Fibroblast of skin of left quadriceps (primary cell): ENCODE measurements around the gene ZDHHC3.

Source experiments
- DNase-seq, 2 experiments: peaks; one replicate each; pipeline ENCODE4 v3.0.0-alpha.2; 2013; ENCODE audit warnings: low read depth in 2 of 2

Gene ZDHHC3

DNA sequence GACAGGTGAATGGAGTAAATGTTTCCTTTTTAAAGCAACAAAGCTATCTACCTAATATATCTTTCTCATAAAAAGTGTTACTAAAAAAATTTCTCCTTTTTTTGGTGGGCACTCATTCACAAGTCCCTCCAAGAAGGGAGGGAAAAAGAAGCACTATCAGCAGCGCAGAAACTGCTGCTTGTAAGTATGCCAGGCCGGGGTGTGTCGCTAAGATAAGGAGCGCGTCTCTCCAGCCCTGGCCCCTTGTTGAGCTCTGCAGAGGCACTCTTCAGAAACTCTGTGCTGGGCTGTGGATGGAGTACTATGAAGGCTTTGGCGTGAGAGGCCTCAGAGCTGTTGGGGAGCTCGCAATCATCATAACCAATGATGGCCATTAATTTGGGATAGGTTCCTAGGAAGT, 49.1 kb downstream of the ZDHHC3 start:
- DNase-seq = no peak

DNA sequence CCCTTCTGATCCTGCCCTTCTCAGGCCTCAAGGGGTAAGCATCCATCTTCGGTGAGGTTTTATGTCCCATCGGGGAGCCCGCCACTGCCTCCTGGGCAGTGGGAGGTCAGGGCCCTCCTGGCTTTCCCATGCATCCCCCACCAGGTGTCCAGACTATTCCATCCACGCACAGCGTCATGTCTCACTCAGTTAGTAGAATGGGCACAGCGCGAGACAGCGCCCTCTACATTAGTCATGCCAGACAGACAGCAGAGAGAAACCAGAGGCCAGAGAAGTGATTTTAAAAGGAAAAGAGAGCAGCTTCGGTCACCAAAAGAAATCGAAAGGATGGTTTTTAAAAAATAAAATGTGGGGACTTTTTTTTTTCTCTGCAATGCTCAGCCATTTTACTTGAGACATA, 49.8 kb downstream of the ZDHHC3 start:
- no peak for DNase-seq

DNA sequence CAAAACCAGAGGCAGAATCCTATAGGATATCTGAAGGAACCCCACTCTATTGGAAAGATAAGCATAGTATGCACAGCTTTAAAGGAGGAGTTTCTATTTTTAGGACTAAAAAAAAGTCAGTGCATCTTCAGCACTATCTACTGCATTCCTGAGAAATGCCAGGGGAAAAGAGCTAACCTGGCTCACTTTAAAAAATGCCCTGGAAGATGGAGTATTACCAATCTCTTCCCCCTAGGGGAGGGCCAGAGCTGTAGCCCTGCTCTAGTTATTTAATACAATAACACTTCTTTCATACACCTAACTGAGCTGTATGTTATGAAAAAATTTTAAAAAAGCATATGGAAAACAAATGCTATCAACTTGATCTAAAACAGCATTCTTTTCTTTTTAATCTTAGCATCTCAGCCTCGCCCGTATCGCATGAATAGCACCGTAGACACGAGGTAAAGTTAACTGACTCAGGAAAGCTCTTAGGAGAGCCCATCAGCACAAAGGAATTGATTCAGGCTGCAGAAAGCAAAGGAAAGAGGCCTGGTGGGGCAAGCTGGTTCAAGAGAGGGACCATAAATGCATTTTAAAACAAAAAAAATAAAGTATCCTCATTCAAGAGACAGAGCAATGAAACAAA, 51.4 kb downstream of the ZDHHC3 start:
- DNase-seq = peak in 1 of 2 experiments; percentile 1

DNA sequence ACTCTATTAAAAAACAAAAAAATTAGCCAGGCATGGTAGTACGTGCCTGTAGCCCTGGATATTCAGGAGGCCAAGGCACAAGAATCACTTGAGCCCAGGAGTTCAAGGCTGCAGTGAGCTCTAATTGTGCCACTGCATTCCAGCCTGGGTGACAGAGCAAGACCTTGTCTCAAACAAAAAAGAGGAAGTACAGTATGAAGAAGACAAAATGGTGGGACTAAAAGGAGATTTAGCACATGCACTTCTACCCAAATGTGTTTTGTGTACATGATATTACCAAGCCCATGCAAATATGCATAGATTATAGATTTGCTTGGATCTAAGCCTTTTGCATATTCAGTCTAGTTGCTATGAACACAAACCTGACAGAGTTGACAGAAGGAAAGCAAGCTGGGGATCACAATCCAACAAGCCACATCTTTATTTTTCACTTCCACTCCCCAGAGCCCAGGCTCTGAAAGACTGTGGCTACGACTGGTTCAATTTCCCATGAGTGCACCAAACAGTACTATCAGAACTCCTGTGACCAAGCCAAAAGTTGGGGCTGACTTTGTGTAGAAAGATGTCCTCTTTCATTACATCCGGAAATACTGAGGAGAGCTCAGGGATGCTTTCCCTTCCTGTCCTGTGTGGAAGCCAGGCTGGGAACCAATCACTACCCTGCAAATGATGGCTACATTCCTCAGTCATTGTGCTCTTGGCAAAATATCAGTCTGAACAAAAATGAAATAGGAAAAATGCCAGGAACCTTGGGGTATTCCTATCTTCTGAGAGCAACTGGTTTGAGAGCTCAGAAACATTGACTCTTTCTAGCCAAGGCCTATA, 52.1 kb downstream of the ZDHHC3 start:
- peak; percentile 10 to 25 for DNase-seq

DNA sequence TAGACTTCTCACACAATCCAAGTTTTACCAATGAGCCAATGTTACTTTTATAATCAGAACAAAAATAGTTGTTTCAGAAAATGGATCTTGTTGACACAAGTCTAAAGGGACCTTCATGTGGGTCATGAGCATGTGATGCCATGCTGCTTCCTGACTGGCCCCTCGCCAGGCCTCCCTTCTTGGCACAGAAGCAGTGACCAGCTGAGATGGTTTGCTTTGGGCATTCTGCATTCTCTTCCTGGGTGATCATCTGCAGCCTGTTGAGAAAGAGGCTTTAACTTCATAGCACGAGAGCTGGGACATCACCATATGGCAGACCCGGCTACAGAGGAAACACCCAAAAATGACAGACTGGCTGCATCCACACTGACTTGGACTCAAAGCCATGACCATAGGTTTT, 55.9 kb downstream of the ZDHHC3 start:
- no peak for DNase-seq

DNA sequence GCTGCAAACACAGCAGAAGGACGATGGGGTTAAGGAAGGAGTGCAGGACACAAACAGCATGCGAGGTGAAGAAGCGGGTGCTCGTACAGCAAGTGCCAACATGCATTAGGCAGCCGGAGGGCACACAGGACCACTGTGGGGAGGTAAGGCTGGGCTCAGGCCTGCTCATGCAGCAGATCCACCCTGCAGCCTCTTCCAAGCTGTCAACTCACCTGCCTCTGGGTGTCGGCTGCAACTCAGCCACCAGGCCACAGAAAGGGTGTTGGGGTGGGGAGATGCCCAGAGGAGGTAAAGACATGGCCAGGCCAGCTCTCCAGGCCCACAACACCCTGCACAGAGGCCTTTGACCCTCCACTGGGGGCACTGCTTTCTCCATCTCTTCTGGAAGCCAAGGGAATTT, 57.4 kb downstream of the ZDHHC3 start:
- no peak for DNase-seq

DNA sequence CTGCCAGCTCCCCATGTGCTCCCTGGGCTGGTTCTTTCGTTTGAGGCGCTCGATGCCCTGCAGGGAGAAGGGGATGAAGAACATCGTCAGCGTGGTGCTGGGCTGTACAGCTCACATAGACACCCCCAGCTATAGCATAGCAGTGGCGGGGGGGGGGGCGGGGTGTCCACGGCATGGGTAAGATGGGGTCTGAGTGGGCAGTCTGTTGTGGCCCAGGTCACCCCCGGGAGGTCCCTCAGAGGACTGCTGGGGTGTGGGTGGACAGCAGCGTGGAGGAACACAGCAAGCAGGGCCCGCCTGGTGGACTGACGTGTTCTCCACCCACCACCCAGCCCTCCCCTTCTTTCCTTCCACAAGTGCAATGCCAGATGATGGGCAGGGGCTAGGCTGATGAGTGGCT, 57.9 kb downstream of the ZDHHC3 start:
- DNase-seq = no peak

DNA sequence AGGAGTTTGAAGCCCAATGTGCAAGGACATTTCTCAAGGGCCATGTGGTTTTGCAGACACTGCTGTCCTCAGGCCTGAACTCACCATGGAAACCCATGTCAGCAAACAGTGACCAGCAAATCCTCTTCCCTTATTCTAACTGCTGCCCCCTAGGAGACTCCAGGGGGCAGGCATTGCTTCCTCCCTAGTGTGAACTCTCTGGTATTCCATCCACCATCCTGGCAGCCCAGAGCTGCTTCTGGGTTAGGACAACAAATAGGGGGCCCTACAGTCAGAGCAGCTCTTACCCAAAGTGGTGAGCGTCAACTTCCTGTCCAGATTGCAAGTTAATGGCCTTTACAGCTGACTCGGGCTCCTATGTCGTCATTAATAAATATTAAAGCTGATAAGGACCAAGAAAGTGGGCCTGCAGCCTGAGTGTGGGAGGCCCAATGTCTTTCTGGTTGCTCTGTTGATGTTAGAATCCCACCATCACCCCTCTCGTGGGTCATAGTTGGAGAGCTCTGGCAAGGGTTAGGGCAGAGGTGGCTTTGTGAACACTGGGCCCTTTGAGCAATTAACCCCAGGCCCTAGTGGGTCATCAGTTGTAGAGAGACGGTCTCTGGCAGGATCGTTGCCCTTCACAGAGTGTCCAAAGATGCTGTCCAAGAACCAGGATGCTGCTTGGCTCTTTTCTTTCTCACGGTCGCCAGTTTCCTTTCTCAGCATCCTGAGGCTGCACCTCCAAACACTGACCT, 60.1 kb downstream of the ZDHHC3 start:
- no peak for DNase-seq

DNA sequence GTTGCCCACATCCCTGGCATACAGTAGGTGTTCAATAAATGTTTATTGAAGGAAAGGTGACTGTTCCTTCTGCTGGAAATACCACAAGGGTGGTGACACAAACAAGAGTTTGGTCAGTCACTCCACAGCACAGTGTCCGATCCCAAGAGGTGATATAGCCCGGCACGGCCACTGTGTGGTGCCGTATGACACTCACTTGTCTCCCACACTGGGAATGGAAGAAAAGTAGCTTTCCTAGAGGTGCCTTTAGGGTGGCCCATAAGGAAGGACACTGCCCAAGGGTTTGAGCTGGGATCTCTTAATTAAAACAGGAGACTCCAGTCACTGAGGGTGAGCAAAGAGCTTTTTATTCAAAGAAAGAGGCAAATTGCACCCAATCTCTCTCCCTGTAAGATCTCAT, 61.0 kb downstream of the ZDHHC3 start:
- no peak for DNase-seq

DNA sequence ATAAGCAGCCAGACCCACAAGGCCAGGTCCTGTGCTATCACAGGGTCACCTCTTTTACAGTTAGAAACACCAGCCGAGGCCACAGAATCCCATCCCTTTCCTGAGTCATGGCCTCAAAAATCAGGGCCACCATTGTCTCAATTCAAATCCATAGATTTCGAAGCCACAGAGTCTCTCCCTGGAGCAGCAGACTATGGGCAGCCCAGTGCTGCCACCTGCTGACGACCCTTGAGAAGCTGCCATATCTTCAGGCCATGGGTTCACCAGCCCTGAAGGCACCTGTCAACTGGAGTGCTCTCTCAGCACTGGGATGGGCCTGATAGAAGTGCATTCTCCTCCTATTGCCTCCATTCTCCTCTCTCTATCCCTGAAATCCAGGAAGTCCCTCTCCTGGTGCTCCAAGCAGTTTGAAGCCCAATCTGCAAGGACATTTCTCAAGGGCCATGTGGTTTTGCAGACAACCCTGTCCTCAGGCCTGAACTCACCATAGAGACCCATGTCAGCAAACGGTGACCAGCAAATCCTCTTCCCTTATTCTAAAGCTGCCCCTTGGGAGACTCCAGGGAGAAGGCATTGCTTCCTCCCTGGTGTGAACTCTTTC, 62.0 kb downstream of the ZDHHC3 start:
- peak; percentile 37 to 39 for DNase-seq

DNA sequence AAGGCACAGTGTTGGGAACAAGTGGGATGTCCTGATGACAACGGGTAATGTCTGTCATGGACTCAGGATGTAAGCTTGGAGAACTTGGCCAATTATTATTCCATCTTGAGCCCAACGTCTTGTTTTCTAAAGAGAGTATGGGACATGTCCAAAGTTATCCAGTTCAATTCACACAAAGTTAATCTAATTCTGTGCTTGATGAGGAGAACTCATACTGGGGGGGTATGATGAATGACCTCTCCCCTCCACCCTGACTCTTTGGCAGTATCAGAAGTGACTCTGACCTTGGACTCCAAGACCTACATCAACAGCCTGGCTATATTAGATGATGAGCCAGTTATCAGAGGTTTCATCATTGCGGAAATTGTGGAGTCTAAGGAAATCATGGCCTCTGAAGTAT, 65.3 kb downstream of the ZDHHC3 start:
- no peak for DNase-seq

DNA sequence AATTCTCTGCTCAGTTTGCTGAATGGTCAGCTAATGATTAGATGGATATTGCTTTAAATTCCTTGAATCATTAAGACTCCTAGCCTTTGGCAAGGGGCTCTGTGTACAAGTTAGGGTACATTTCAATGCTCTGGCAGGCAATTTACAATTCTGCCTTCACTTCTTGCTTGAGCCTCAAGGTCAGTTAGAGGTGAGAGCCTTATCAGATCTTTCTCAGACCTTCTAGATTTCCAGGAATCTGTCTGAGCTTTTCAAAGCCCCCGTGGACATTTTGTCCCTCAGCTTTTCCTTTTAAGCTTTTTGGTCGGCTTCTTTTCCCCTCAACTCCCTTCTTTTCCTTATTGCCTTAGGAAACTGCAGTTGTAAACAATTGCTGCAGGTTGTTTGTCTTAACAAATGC, 66.9 kb downstream of the ZDHHC3 start:
- DNase-seq = no peak

DNA sequence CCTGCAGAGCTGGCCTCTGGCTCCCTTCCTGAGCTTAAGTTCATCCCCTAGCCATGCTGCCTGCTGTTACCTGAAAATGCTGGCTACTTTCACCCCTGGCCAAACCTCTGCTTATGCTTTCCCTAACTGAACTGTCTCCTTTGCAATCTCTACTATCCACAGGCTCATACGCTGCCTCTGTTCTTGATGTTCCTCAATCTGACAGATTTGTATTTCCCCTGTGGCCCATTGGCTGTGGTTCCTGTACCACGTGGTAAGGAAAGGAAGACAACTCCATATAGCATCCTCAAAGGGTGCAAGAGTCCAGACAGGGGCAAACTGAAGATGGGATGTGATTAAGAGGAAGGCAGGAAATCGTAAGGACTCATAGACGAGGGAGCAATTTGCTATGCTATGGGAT, 68.4 kb downstream of the ZDHHC3 start:
- DNase-seq = no peak

DNA sequence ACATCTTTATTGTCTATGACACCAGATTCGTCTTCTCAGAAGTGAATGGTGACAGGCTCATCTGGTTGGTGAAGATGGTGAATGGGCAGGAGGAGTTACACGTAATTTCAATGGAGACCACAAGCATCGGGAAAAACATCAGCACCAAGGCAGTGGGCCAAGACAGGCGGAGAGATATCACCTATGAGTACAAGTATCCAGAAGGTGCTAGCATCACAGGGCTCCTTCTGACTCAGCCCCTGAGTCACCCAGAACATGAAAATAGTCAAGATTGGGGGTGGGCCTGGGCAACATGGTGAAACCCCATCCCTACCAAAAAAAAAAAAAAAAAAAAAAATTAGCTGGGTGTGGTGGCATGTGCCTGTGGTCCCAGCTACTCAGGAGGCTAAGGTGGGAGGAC, 69.0 kb downstream of the ZDHHC3 start:
- no peak for DNase-seq

DNA sequence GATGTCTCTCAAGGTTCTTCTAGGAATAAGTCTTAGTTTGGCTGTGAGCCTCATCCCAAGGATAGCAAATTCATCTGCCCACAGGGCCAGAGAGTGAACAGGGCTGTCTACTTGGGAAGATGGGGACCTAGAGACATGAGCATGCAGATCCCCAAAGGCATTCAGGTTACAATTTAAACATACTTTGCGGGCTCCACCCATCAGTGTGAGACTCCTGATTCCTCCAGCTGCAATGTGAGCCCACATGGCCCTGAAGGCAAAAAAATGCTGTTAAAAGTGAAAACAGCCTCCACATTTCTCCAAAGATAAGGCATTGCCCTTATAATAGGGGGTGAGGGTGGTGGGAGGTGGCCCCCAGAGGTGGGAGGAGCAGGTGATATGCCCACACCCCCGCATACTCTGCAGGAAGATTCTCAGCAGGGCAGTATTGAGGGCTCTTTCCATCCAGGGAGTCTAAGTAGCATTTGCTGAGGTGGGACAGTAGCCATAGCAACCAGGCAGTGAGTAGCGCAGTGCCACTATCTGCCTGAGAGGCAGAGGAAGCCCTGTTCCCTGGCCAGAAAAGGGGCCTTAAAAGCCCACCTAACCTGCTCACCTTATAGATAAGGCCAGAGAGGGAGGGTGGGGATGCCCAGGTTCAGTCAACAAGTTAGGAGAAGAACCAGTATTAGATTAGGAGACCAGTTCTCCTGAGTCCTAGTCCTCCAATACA, 70.4 kb downstream of the ZDHHC3 start:
- no peak for DNase-seq

DNA sequence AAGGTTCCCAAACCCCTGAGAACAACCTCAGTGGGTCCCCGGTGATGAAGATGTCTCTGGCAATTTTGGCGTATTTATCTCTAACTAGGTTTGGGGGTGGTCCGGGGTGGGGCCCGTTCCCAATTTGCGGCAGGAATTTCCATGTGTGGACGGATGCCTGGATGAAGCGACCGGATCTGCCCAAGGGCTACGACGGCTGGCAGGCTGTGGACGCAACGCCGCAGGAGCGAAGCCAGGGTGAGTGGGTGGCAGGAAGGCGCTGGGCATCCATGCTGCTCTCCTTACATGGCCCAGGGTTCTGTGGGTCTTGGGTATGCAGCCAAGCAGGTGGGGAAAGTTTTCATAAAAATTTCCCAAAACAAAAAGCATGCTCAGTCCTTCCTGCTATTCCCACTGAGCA, 72.2 kb downstream of the ZDHHC3 start:
- DNase-seq = no peak

DNA sequence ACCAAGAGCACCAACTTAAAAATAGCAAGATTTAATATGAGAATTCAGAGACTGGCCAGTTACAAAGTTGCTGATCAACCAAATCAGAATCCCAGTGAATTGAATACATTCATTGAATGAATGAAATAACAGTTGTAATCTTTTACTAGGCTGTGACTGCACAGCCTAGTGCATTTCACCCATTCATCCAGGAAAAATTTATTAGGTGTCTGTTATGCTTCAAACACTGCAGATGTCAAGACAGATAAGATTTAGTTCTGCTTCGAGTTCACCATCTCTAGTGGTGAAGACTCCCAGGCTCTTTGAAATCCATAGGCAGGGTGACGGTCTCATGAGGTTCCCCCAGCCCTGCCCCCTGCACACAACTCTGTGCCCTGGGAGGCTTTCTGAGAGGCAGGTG, 72.7 kb downstream of the ZDHHC3 start:
- DNase-seq = no peak

DNA sequence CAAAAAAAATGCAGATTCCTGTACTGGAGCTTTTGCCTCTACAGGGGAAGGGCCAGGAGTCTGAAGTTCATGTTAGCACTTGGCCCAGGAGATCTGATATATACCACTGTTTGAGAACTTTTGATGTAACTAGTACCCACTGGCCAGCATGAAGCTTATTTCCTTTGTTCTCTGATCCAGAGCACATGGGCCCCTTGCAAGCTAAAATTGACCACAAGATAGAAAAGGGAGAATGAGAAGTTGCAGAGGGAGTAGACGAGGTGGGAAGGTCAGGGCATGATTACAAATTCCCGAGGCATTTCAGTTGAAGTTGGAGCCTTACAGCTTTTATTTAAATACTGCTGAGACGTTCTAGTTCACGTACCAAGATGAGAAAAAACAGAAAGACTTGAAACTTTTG, 73.3 kb downstream of the ZDHHC3 start:
- no peak for DNase-seq

DNA sequence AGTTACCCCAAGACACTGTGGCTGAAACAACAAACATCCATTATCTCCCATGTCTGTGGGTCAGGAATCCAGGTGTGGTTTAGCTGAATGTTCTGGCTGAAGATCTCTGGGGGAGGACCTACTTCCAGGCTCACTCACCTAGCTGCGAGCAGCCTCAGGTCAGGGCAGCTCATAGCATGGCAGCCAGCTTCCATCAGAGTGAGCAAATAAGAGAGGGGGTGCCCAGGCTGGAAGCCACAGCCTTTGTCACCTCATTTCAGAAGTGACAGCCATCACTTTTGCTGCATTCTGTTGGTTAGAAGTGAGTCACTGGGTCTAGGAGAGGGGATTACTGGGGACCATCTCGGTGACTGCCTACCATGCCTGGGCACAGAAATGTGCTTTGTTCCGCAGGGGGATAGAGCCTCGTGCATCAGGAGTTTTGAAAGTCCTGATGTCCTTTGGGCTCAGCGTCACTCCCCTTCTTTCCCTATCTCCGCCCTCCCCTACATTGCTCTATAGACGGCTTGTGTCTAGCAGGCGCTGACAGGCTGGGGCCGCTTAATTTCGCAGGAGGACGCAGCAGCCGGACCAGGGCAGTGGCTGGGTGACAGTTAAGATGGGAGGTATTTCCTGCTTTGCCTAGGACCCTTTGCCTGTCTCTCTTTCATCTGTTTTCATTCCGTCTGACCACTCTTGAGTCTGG, 76.1 kb downstream of the ZDHHC3 start:
- DNase-seq = no peak

DNA sequence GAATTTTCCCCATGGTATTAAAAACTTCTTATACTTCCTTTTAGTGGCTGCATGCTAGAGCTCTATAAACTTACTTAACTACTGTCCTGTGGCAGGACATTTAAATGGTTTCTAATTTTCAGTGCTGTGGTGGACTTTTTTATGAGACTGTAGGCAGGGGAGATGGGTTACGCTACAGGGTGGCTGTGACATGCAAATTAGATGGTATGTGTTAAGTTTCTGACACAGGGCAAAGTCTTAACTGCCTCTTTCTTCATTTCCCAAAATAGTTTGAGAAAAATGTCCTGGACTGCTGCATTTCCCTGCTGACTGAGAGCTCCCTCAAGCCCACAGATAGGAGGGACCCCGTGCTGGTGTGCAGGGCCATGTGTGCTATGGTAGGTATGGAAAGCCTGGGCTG, 79.5 kb downstream of the ZDHHC3 start:
- DNase-seq = no peak

DNA sequence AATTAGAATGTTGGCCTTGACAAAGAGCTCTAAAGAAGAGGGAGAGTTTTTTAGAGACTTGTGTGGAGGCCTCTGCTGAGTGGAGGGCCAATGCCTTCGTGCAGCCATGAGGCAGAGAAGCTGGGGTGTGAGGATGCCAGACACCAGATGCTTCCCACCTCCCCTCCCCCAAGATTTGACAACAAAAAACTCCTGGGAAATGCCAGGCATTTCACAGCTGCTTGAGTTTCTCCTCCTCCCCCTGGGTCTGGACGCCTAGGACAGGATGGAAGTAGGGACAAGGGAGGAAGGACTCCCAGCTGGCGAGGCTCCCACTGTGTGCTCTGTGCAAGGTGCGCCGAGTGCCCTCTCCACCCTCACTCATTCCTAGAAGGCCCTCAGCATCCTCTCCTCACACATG, 81.5 kb downstream of the ZDHHC3 start:
- no peak for DNase-seq
